Colonic mucosa (tissue), 4 donors: ENCODE measurements around the gene BARX2. TPM values are rescaled to one million over a fixed set of nuclear protein-coding genes. Genes with fewer than 3 reads are reported as not detected.

Experiments used
- DNase-seq: peaks from one replicate; pipeline ENCODE4 v3.0.0-alpha.2; 2020
- H3K27ac ChIP-seq: fragments of 200-600 bp; one replicate; pipeline ENCODE4 v1.8.0; 2021
- H3K27me3 ChIP-seq: fragments of 200-600 bp; one replicate; pipeline ENCODE4 v1.8.0; 2021
- H3K36me3 ChIP-seq: fragments of 200-600 bp; one replicate; pipeline ENCODE4 v1.8.0; 2021
- H3K4me1 ChIP-seq: fragments of 200-600 bp; one replicate; pipeline ENCODE4 v1.8.0; 2021; ENCODE audit warnings: mild to moderate bottlenecking
- H3K4me3 ChIP-seq: fragments of 200-600 bp; one replicate; pipeline ENCODE4 v1.8.0; 2021
- H3K9ac ChIP-seq, 2 donors: one replicate each; pipeline ENCODE4 v1.7.0; 2013; ENCODE audit warnings: control low read depth in 2 of 2, low read depth in 2 of 2, low read length in 2 of 2
- H3K9me3 ChIP-seq: fragments of 200-600 bp; one replicate; pipeline ENCODE4 v1.8.0; 2021
- CTCF ChIP-seq: fragments of 200-600 bp; IDR thresholded peaks from one replicate; pipeline ENCODE4 v1.8.0; 2022; ENCODE audit warnings: antibody characterized with exemption, mild to moderate bottlenecking
- intact Hi-C: fragments of 100-400 bp; cut with DNase I; formaldehyde crosslinking; loops from one replicate; pipeline ENCODE4 v1.14.1; 2022
- total RNA-seq, 2 donors: library from RNA; stranded (reverse); fragmentation: NEBNext Ultra II Directional in 1 of 2; extraction: Animal tissue kit (Norgen Biotek cat#: 25700) in 1 of 2; gene quantifications; one replicate each; pipeline ENCODE4 v1.2.1, GENCODE V29; 2021
- donor health status: healthy.
- donor health status: DM: no; HTN: no; CAD: no.
- donor health status: DM: no; HTN: no; CAD: no.

Gene BARX2
- total RNA-seq, 2 donors from 2014 or later, result 19.0 to 23.9 TPM

GRCh38 chr11:129447654-129448239, 72.1 kb downstream of the BARX2 start:
- H3K4me1 ChIP-seq, result no peaks in the 10 kb centered on the region
- TF ChIP-seq CTCF, result no peak
- H3K4me3 ChIP-seq, result no peak overlapping the region
- no peaks in the 10 kb centered on the region for H3K9me3 ChIP-seq
- DNase-seq, result no peak
- intact Hi-C loops, result no loop called here
- H3K27me3 ChIP-seq, result no peaks in the 10 kb centered on the region
- H3K36me3 ChIP-seq, result no peaks in the 10 kb centered on the region
- no peak overlapping the region for H3K9ac ChIP-seq
- no peak overlapping the region for H3K27ac ChIP-seq

- H3K4me1 ChIP-seq, result no peaks in the 10 kb centered on the region
- H3K4me3 ChIP-seq, result no peak overlapping the region
- no peaks in the 10 kb centered on the region for H3K27me3 ChIP-seq
- no peak overlapping the region for H3K9ac ChIP-seq
- DNase-seq, result no peak
- no peak for TF ChIP-seq CTCF
- intact Hi-C loops, result no loop called here
- no peaks in the 10 kb centered on the region for H3K9me3 ChIP-seq
- no peaks in the 10 kb centered on the region for H3K36me3 ChIP-seq
- no peak overlapping the region for H3K27ac ChIP-seq
Observed at GRCh38 chr11:129451524-129451923, 75.9 kb downstream of the BARX2 start.

- Histone ChIP-seq H3K4me3 (no peak overlapping the region), H3K4me1 (no peaks in the 10 kb centered on the region), H3K9me3 (no peaks in the 10 kb centered on the region), H3K27me3 (no peaks in the 10 kb centered on the region), H3K36me3 (no peaks in the 10 kb centered on the region), H3K27ac (no peak overlapping the region), H3K9ac (no peak overlapping the region)
- intact Hi-C loops, result no loop called here
- no peak for TF ChIP-seq CTCF
- DNase-seq, result peak; percentile 34
Observed at GRCh38 chr11:129453293-129453721, 77.7 kb downstream of the BARX2 start.

GRCh38 chr11:129455101-129455500, 79.5 kb downstream of the BARX2 start:
- Histone ChIP-seq H3K4me1 (no peaks in the 10 kb centered on the region), H3K36me3 (no peaks in the 10 kb centered on the region), H3K9me3 (no peaks in the 10 kb centered on the region), H3K9ac (no peak overlapping the region), H3K27me3 (no peaks in the 10 kb centered on the region), H3K27ac (no peak overlapping the region), H3K4me3 (no peak overlapping the region)
- TF ChIP-seq CTCF, result no peak
- no peak for DNase-seq
- intact Hi-C loops, result no loop called here

GRCh38 chr11:129455756-129456655, 80.4 kb downstream of the BARX2 start:
- Histone ChIP-seq H3K36me3 (no peaks in the 10 kb centered on the region), H3K4me3 (no peak overlapping the region), H3K27ac (no peak overlapping the region), H3K27me3 (no peaks in the 10 kb centered on the region), H3K4me1 (no peaks in the 10 kb centered on the region), H3K9me3 (no peaks in the 10 kb centered on the region), H3K9ac (no peak overlapping the region)
- intact Hi-C loops, result no loop called here
- no peak for DNase-seq
- TF ChIP-seq CTCF, result no peak
